Chondrocyte (in vitro differentiated cells): Measurements from ENCODE around the gene TSPAN15. TPM values are rescaled to one million over a fixed set of nuclear protein-coding genes. Genes with fewer than 3 reads are reported as not detected.

Source experiments
- DNase-seq: peaks from one replicate; pipeline ENCODE4 v3.0.0; 2021; ENCODE audit warnings: mixed read lengths, low spot score
- H3K27ac Mint-ChIP-seq: one replicate; pipeline ENCODE4 v1.8.0; 2021; ENCODE audit warnings: mild to moderate bottlenecking, moderate library complexity, mixed read lengths; ENCODE audit not compliant: unreplicated experiment
- H3K27me3 Mint-ChIP-seq: 2 replicates; pipeline ENCODE4 v1.8.0; 2021; ENCODE audit warnings: low read depth, mixed read lengths
- H3K36me3 Mint-ChIP-seq: 2 replicates; pipeline ENCODE4 v1.8.0; 2021; ENCODE audit warnings: low read depth, mixed read lengths
- H3K4me1 Mint-ChIP-seq: 2 replicates; pipeline ENCODE4 v1.8.0; 2021; ENCODE audit warnings: low read depth, mild to moderate bottlenecking, mixed read lengths
- H3K4me3 Mint-ChIP-seq: one replicate; pipeline ENCODE4 v1.8.0; 2021; ENCODE audit warnings: mild to moderate bottlenecking, moderate library complexity, mixed read lengths; ENCODE audit not compliant: unreplicated experiment
- H3K9me3 Mint-ChIP-seq: 2 replicates; pipeline ENCODE4 v1.8.0; 2021; ENCODE audit warnings: low read depth, mixed read lengths
- CTCF ChIP-seq: fragments of 200-600 bp; sonication (generic); IDR thresholded peaks from 2 replicates; pipeline ENCODE4 v1.5.0; 2021; ENCODE audit warnings: antibody characterized with exemption, mild to moderate bottlenecking, moderate library complexity
- total RNA-seq: library from RNA; stranded (reverse); gene quantifications from 3 replicates; pipeline ENCODE4 v1.2.1, GENCODE V29; 2021

The TSPAN15 gene
- total RNA-seq, 1 donor from 2014 or later = 8.9 TPM

GRCh38 chr10:69554611-69555010, 103.3 kb downstream of the TSPAN15 start:
- peaks cover 50% of the 10 kb centered on the region for H3K27me3 Mint-ChIP-seq

More at GRCh38 chr10:69554611-69555010, 103.3 kb downstream of the TSPAN15 start:
- DNase-seq = no peak
- peaks cover 4% of the 10 kb centered on the region for H3K36me3 Mint-ChIP-seq
- no peak overlapping the region for H3K27ac Mint-ChIP-seq
- no peak for TF ChIP-seq CTCF
- no peak overlapping the region for H3K4me3 Mint-ChIP-seq
- H3K4me1 Mint-ChIP-seq = no peaks in the 10 kb centered on the region
- H3K9me3 Mint-ChIP-seq = peaks cover 17% of the 10 kb centered on the region

Other genes starting within 250 kb of the TSPAN15 start
- gene HKDC1, start 231.1 kb upstream of the TSPAN15 start, total RNA-seq = 0.24 to 4.0 TPM (median 3.8 TPM) in 3 replicates
- 95.5 to 110 TPM (median 103 TPM) in 3 replicates for gene HK1, start 173.0 kb upstream of the TSPAN15 start, total RNA-seq
- gene TACR2, start 34.5 kb upstream of the TSPAN15 start, total RNA-seq = not detected in 3 replicates
- not detected in 3 replicates for gene NEUROG3, start 122.0 kb downstream of the TSPAN15 start, total RNA-seq
- gene FAM241B, start 178.8 kb downstream of the TSPAN15 start, total RNA-seq = 5.0 to 13.7 TPM (median 9.7 TPM) in 3 replicates